ENCODE data around the gene KIF3C. TPM values are rescaled to one million over a fixed set of nuclear protein-coding genes. Genes with fewer than 3 reads are reported as not detected.

KIF3C gene
- total RNA-seq, 1 experiment from 2014 or later = 41.4 TPM

DNA sequence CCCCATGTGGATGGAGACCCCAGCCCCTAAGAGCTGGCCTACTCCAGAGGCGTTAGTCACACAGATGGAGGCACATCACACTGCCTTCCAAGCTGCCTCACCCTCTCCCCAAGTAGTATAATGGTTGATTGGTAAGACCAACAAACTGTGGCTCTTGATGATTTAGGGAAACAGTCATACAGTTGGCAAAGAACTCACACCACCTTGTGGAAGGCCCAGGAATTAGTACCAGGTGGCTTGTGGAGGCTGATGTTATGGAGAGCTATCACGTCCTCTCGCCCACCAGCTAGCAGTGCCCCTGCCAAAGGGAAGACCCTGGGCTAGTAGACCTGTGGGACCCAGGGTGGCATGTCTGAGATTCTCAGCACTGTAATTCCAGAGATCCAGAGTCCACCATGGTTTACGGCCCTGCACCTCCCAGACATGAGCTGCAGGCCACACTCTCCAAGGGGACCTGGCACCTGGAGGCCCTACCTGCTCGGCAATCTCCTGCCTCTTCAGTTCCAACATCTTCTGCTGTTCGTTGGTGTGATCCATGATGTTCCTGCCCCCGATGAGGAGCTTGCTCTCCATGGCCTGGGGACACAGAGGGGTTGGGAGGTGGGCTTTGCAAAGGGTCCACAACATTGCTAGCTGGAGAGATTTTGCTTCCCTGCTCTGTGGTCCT lies 26.3 kb downstream of the KIF3C start:
- DNase-seq = no peak
- Mint-ChIP-seq H3K27ac (peak overlapping the region in 1 of 3 experiments; percentile 44; a peak in 1 of 7 replicates), H3K4me1 (peaks cover 5 to 8% of the 10 kb centered on the region in 2 experiments)

More for the DNA sequence above, 26.3 kb downstream of the KIF3C start:
- no peaks in the 10 kb centered on the region for H3K9me3 Mint-ChIP-seq
- Histone ChIP-seq H3K9me3 (ENCODE audit: control insufficient read depth, low read depth, low read length) (no peaks in the 10 kb centered on the region), H3K4me2 (ENCODE audit: insufficient read depth, insufficient read length, low read length) (no peak overlapping the region), H3K23ac (ENCODE audit: insufficient read length, low read depth, low read length) (no peak overlapping the region), H4K5ac (ENCODE audit: insufficient read length, low read depth, low read length) (no peak overlapping the region), H3K4ac (ENCODE audit: low read depth, low read length) (no peak overlapping the region), H3K27me3 (ENCODE audit: insufficient read depth, low read length) (no peaks in the 10 kb centered on the region), H3K79me2 (ENCODE audit: insufficient read depth, low read length) (no peaks in the 10 kb centered on the region), H2BK12ac (ENCODE audit: insufficient read length, low read depth, low read length) (no peak overlapping the region), H3K79me1 (ENCODE audit: insufficient read depth, low read depth, low read length, poor library complexity, severe bottlenecking) (no peaks in the 10 kb centered on the region), H3K4me1 (ENCODE audit: insufficient read depth, low read length) (no peaks in the 10 kb centered on the region), H3K18ac (ENCODE audit: insufficient read length, low read depth, low read length) (no peak overlapping the region), H2BK20ac (ENCODE audit: low read depth, low read length, poor library complexity, severe bottlenecking) (no peak overlapping the region), H4K20me1 (ENCODE audit: control insufficient read depth, insufficient read depth, insufficient read length) (no peaks in the 10 kb centered on the region), H4K8ac (replicated peaks; ENCODE audit: insufficient read length, low read depth, low read length) (no peak overlapping the region), H2BK15ac (ENCODE audit: low read depth, low read length) (no peak overlapping the region), H2BK120ac (ENCODE audit: low read depth, low read length, poor library complexity, severe bottlenecking) (no peak overlapping the region), H2AFZ (ENCODE audit: low read length) (no peak overlapping the region), H4K91ac (ENCODE audit: insufficient read length, low read depth, low read length) (no peak overlapping the region), H3K27ac (ENCODE audit: insufficient read length, low read depth, low read length) (no peak overlapping the region), H3K9ac (ENCODE audit: extremely low read depth, insufficient read length, low read length) (no peak overlapping the region), H3T11ph (ENCODE audit: low read length) (no peak overlapping the region), H2AK5ac (ENCODE audit: insufficient read length, low read length) (no peak overlapping the region), H2BK5ac (ENCODE audit: insufficient read length, low read length) (no peak overlapping the region), H3K56ac (ENCODE audit: insufficient read length, low read depth, low read length) (no peak overlapping the region), H3K23me2 (ENCODE audit: insufficient read length, low read depth, low read length, poor library complexity, severe bottlenecking) (no peaks in the 10 kb centered on the region), H3K14ac (ENCODE audit: insufficient read depth, low read length) (no peak overlapping the region)
- peak; percentile 41; the same call in 2 of the 3 replicates for TF ChIP-seq CTCF (conservative IDR thresholded peaks at IDR 0.05)
- peaks cover 2 to 24% (median 18%) of the 10 kb centered on the region in 3 experiments; a peak in 5 of 7 replicates for H3K36me3 Mint-ChIP-seq (ENCODE audit: insufficient read depth in 1 of 3, low read depth in 3 of 3)
- WGBS (ENCODE audit: extremely low coverage, insufficient read length, low lambda C conversion rate) = no CpG with 5 or more reads among the region's 7 CpGs
- H3K27me3 Mint-ChIP-seq (ENCODE audit: low read depth) = no peaks in the 10 kb centered on the region
- H3K4me3 Mint-ChIP-seq = no peak overlapping the region
